GM21381 (cell line): Measurements from ENCODE around the gene NCOA4.
A peak's percentile ranks its signal among the peaks of the same experiment; 100 is the strongest.
"Not testable (repeated sequence)": the region's sequence is repeated elsewhere in the genome, so short reads cannot be mapped to it uniquely, and the experiment has no call there.

Experiments
- ATAC-seq: cut with Tn5 transposase; IDR thresholded peaks from one replicate; pipeline ENCODE4 v1.9.1; 2021; ENCODE audit warnings: mild to moderate bottlenecking, moderate library complexity; ENCODE audit not compliant: unreplicated experiment

Gene NCOA4

GRCh38 chr10:46030091-46030937, at the start of gene NCOA4:
NCOA4 (minus strand) TSS chr10:46030623; CDS start chr10:46016680, 13,943 bp downstream.
- ATAC-seq: peak; percentile 97

GRCh38 chr10:46079831-46080585, 49.6 kb upstream of the NCOA4 start:
- ATAC-seq: no peak

- ATAC-seq: no peak
These were observed 47.4 kb upstream of the NCOA4 start for GRCh38 chr10:46077731-46078413.

GRCh38 chr10:46077141-46077554, 46.7 kb upstream of the NCOA4 start:
- ATAC-seq: no peak

GRCh38 chr10:46075869-46076268, 45.4 kb upstream of the NCOA4 start:
- ATAC-seq: no peak

- ATAC-seq: no peak
These were observed 43.9 kb upstream of the NCOA4 start for GRCh38 chr10:46074196-46074946.

- ATAC-seq: no peak
These were observed 43.1 kb upstream of the NCOA4 start for GRCh38 chr10:46073564-46073963.

GRCh38 chr10:46070749-46071148, 40.3 kb upstream of the NCOA4 start:
- no peak for ATAC-seq

GRCh38 chr10:46069771-46070463, 39.5 kb upstream of the NCOA4 start:
- no peak for ATAC-seq

- ATAC-seq: no peak
These were observed 38.5 kb upstream of the NCOA4 start for GRCh38 chr10:46068905-46069304.

GRCh38 chr10:46068117-46068516, 37.7 kb upstream of the NCOA4 start:
- no peak for ATAC-seq

- ATAC-seq: no peak
These were observed 33.9 kb upstream of the NCOA4 start for GRCh38 chr10:46064269-46064817.

GRCh38 chr10:46062723-46063428, 32.5 kb upstream of the NCOA4 start:
- no peak for ATAC-seq

GRCh38 chr10:46060706-46061105, 30.3 kb upstream of the NCOA4 start:
- no peak for ATAC-seq

GRCh38 chr10:46057927-46058326, 27.5 kb upstream of the NCOA4 start:
- not testable (repeated sequence) for ATAC-seq

GRCh38 chr10:46057038-46057437, 26.6 kb upstream of the NCOA4 start:
- no peak for ATAC-seq

GRCh38 chr10:46055771-46056170, 25.3 kb upstream of the NCOA4 start:
- no peak for ATAC-seq

GRCh38 chr10:46053534-46054434, 23.4 kb upstream of the NCOA4 start:
- ATAC-seq: no peak
